HG02642 (cell line): ENCODE results near the gene TECPR2.
A peak's percentile ranks its signal among the peaks of the same experiment; 100 is the strongest.
"Not testable (repeated sequence)": the region's sequence is repeated elsewhere in the genome, so short reads cannot be mapped to it uniquely, and the experiment has no call there.

Source experiments
- ATAC-seq: cut with Tn5 transposase; IDR thresholded peaks from one replicate; pipeline ENCODE4 v1.9.1; 2021; ENCODE audit warnings: mild to moderate bottlenecking; ENCODE audit not compliant: unreplicated experiment, poor library complexity

TECPR2 gene

GRCh38 chr14:102518063-102518648 is 155.4 kb downstream of the TECPR2 start:
- no peak for ATAC-seq

GRCh38 chr14:102519709-102520108 is 157.0 kb downstream of the TECPR2 start:
- not testable (repeated sequence) for ATAC-seq

DNA sequence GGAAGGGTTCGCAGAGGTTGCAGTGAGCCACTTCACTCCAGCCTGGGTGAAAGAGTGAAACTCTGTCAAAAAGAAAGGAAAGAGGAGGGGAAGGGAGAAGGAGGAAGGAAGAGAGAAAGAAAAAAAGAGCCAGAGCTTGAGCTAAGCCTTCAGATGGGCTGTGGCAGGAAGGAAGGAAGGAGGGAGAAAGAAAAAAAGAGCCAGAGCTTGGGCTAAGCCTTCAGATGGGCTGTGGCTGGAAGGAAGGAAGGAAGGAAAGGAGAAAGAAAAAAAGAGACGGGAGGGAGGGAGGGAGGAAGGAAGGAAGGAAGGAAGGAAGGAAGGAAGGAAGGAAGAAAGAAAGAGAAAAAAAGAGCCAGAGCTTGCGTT is 160.4 kb downstream of the TECPR2 start:
- ATAC-seq = no peak

- peak; percentile 7 for ATAC-seq
These were observed 161.1 kb downstream of the TECPR2 start for GRCh38 chr14:102523569-102524450.

DNA sequence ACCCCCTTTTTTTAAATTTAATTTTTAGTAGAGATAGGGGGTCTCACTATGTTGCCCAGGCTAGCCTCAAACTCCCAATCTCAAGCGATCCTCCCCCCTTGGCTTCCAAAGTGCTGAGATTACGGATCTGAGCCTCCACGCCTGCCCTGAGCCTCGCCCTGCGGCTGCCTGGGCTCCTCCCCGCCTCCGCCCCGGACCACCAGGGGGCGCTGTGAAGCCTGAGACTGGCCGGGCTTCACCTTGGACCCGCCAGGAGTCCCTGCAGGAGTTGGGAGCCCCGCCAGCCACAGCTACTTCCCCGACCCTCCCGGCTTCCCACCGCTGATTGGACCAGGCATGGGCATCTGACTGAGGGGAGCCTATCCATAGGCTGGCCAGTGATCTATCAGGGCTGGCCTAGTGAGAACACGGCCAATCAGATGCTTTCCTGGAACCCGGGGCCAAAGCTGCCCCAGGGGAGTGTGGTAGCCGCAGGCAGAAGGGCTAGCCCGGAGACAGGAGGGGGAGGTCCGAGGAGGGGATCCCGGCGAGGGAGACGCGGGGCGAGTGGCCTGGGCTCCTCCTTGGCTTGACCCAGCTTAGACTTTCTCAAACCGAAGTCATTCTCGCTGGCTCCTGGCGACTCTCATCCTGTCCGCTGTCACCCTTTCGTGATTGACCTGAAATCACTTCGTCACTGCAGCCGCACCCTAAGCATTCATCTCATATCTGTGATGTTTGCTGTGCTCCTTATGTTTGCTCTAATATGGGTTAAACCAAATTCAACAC is 161.9 kb downstream of the TECPR2 start:
- peak; percentile 97 for ATAC-seq

DNA sequence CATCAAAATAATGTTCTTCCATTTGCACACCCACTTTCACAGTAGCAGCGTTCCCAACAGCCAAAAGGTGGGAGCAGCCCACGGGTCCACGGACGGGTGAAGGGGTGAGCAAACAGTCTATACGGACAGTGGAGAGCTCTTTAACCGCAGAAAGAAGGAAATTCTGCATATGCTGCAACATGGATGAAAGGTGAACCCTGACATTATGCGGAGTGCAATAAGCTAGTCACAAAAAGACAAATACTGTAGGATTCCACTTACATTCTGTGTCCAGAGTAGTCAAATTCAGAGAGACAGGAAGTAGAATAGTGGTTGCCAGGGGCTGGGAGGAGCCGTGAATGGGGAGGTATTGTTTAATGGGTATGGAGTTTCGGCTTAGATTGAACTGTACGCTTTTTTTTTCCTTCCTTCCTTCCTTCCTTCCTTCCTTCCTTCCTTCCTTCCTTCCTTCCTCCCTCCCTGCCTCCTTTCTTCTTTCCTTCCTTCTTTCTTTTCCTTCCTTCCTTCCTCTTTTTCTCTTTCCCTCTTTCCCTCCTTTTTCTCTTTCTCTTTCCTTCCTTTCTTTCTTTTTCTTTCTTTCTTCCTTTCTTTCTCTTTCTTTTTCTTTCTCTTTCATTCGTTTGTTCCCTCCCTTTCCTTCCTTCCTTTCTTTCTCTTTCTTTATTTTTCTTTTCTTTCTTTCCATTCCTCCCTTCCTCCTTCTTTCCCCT is 162.6 kb downstream of the TECPR2 start:
- peak; percentile 2 for ATAC-seq

DNA sequence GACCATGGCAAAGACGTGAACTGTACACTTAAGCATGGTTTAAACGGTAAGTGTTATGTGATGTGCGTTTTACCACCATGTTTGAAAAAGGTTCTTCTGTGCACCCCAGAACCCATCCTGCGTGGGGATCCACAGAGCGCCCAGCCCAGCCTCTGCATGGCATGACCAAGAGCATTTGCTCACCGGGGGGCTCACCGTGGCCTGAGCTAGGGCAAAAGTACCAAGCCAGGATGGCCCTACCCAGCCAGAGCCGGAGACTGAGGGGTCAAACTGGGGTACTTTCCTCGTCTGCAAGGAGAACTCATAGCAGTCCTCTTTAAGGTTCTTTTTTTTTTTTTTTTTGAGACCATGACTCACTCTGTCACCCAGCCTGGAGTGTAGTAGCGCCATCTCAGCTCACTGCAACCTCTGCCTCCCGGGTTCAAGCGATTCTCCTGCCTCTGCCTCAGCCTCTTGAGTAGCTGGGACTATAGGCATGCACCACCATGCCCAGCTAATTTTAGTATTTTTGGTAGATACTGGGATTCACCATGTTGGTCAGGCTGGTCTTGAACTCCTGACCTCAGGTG is 163.3 kb downstream of the TECPR2 start:
- no peak for ATAC-seq

- ATAC-seq = no peak
These were observed 165.9 kb downstream of the TECPR2 start for GRCh38 chr14:102528431-102529170.

- no peak for ATAC-seq
These were observed 168.2 kb downstream of the TECPR2 start for GRCh38 chr14:102530828-102531478.

GRCh38 chr14:102532204-102532658 is 169.5 kb downstream of the TECPR2 start:
- ATAC-seq = no peak

DNA sequence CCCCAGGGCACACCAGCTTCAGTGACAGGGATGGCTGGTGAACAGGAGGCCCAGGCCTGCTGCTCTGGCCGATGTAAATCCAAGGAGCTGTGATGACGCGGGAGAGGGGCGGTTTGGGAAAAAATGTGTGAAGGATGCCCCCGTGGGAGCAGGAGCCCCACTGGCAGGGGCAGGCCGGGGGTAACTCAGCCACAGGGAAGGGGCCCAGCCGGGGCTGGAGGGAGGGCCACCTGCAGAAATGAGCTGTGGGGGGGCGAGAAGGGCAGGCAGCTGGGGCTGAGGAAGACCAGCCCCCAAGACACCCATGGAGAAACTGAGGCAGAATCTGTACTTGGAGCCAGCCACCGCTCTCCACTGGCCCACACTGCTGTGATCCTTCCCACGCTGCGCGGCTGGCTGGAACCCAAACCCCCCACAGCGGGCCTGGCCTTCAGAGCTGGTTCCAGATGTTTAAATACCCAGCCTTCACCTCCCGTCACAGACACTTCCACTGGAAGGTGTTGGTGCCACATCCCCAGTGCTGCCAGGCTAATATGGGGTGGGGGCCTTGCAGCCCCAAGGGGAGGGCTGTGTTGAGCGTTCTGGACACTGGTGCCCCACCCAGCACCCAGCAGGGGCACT is 175.3 kb downstream of the TECPR2 start:
- no peak for ATAC-seq

DNA sequence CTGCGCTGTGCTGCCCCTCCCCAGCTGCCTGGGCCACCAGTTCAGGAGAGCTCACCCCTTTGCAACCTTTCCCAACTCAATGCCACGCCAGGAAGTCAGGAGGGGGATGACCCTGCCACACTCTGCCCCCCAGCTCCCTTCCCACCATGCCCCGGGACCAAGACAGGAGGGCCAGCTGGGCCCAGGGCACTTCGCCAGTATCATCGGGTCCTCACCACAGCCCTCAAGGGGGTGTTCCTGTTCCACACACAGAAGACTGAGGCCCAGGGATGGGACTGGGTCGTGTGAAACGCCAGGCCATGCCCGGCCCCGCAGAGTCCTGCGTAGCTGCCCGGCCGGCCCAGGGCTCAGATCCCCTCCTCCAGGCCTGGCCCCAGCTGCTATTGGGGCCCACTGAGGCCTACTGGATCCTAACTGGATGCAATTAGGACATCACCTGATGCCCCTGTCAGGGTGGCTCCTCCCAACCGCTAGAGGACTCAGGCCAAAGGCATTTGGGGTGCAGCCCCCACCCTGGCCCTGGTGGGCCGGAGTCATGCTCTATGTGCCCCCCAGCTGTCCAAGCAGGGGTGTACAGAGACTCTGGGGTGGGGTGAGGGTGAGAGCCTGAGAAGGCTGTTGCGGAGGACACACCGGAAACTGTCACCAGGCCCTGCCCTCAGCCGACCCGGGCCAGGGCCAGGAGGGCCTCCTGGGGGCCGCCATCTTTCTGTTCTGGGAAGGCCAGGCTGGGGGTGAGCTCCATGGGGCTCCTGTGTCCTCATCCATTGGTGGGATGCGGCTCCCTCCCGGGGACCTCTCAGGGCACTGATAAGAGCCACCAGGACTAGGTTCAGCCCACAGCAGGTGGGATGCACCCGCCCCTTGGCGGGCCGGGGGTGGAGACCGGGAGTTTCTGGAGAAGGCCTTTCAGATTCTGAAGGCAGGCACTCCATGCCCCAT is 176.1 kb downstream of the TECPR2 start:
- no peak for ATAC-seq

DNA sequence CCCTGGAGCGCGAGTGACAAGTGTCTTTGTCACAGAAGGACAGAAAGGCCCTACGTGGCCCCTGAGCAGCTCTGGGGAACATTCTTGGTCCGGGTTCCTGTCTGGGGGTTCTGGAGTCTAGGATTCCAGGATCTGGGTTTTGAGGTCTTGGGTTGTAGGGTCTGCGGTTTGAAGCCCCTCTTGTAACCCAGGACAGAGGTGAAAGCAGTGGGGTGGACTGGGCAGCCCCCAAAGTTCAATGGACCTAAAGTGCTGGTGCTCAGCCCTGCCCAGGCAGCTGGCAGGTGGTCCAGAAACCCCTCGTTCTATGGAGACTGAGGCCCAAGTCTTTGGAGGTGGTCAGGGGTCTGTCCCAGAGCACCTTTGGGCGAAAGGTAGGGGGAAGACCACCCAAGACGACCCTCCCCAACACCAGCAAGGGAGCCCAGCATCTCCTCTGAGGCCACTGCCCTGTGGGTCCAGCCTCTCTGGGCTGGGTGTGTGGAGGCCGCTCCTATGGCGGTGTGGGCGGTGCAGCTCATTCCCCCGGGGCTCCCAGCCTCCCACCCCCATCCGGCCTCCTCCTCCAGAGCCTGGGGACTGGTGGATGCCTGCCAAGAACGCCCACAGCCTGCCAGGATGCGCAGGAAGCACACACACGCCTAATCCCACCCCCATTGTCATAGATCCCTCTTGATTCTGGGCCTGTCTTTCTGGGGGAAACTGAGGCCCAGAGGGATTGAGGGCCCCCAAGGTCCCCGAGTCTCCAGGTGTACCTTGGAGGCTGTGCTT is 177.0 kb downstream of the TECPR2 start:
- ATAC-seq = no peak

GRCh38 chr14:102540315-102541028 is 177.7 kb downstream of the TECPR2 start:
- no peak for ATAC-seq

GRCh38 chr14:102541029-102541491 is 178.3 kb downstream of the TECPR2 start:
- ATAC-seq = not testable (repeated sequence)

DNA sequence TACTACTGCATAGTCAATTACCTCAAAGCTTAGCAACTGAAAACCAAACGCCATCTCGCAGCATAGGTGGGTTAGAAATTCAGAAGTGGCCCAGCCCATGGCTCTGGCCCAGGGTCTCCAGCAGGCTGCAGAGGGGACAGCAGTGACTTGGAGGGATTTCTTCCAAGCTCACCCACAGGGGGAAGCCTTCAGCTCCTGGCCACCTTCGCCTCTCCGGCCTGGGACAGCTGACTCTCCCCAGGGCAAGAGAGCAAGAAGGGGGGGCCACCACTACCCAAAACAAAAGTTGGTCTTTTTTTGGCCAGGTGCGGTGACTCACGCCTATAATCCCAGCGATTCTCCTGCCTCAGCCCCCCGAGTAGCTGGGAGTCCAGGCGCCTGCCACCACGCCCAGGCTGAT is 179.0 kb downstream of the TECPR2 start:
- ATAC-seq = no peak
